Cardiac fibroblast (primary cell): ENCODE measurements around the gene CHI3L2.

Experiments used
- DNase-seq, 2 donors: peaks; one replicate each; pipeline versions ENCODE4 v3.0.0 to v3.0.0-alpha.2; 2010; ENCODE audit warnings: low read depth in 2 of 2
- H3K4me3 ChIP-seq, 2 donors: replicated peaks in 1 of 2; 1 replicate in 1 of 2; 2 replicates in 1 of 2; pipeline ENCODE4 v1.5.1; 2011; ENCODE audit warnings: low read depth in 2 of 2, low read length in 2 of 2, mild to moderate bottlenecking in 2 of 2, moderate library complexity in 1 of 2
- CTCF ChIP-seq: IDR thresholded peaks from one replicate; pipeline ENCODE4 v1.5.1; 2011; ENCODE audit warnings: low read depth, mild to moderate bottlenecking, low read length, inconsistent platforms

Gene CHI3L2

GRCh38 chr1:111236379-111236778, 8.9 kb downstream of the CHI3L2 start:
- no peak overlapping the region for H3K4me3 ChIP-seq
- no peak for TF ChIP-seq CTCF
- peak in 1 of 2 donors; percentile 26 for DNase-seq

GRCh38 chr1:111236806-111237205, 9.3 kb downstream of the CHI3L2 start:
- DNase-seq = no peak
- no peak for TF ChIP-seq CTCF
- no peak overlapping the region for H3K4me3 ChIP-seq

GRCh38 chr1:111238056-111238795, 10.7 kb downstream of the CHI3L2 start:
- TF ChIP-seq CTCF = no peak
- DNase-seq = no peak
- no peak overlapping the region for H3K4me3 ChIP-seq

- H3K4me3 ChIP-seq = no peak overlapping the region
- DNase-seq = no peak
- TF ChIP-seq CTCF = no peak
Measured at GRCh38 chr1:111241797-111242196, 14.3 kb downstream of the CHI3L2 start.

- no peak for TF ChIP-seq CTCF
- DNase-seq = peak in 1 of 2 donors; percentile 22
- H3K4me3 ChIP-seq = no peak overlapping the region
Measured at GRCh38 chr1:111242805-111243523, 15.5 kb downstream of the CHI3L2 start.

- H3K4me3 ChIP-seq = no peak overlapping the region
- no peak for DNase-seq
- TF ChIP-seq CTCF = no peak
Measured at GRCh38 chr1:111247125-111247838, 19.8 kb downstream of the CHI3L2 start.
